Endometrial microvascular endothelial cells (primary cell): ENCODE measurements around the gene PSEN1. TPM values are rescaled to one million over a fixed set of nuclear protein-coding genes. Genes with fewer than 3 reads are reported as not detected.

ENCODE experiments used
- in situ Hi-C: cut with HindIII; loops from 2 replicates; pipeline ENCODE4 v1.10.0; 2017; ENCODE audit warnings: low sequenced_read_pairs, low pct_unique_long_range_greater_than_20kb; ENCODE audit errors: inconsistent ontology term
- total RNA-seq: library from RNA; depleted of rRNA; stranded (reverse); fragments of >200 nt; gene quantifications from one replicate; pipeline ENCODE4 v1.2.3, GENCODE V29; 2015; ENCODE audit errors: inconsistent ontology term

PSEN1 gene
- total RNA-seq, 1 donor from 2014 or later, result 37.0 TPM

DNA sequence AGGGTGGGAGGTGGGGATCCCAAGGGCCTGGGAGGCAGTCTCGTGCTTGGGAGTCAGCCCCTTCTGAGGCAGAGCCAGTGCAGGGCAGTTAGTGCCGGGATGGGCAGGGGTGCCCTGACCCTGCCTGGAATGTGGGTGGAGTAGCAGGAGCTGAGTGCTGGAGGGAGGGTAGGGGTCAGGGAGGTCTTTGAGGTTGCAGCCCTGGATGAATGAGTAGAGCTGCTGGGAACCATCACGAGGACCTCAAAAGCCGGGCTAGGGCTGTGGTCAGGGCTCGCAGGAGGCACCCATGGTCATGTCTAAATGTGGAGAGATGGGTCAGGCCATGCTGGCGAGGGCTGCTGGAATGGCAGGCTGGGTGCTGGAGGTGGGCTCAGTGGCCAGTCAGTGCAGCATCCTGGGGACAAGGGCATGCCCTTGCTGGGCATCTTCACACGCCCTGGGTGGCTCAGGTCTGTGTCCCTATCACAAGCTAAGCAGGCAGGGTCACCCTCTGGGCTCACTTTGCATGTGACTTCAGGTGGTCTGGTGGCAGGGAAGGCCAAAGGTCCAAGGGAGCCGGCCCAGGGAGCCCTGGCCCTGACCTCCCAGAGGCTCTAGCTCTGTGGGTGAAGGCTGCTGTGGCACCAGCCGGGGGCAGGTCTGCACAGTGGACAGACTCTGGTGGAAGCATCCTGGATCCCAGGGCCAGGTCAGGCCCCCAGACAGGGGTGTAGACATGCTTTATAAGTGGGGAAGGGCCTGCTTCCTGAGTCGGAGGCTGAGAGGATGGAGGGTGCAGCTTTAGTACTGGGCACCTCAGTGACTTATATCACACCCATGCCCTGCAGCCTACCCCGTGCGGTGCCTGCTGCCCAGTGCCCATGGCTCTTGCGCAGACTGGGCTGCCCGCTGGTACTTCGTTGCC, 125.5 kb downstream of the PSEN1 start:
- in situ Hi-C loops, result no loop called here

DNA sequence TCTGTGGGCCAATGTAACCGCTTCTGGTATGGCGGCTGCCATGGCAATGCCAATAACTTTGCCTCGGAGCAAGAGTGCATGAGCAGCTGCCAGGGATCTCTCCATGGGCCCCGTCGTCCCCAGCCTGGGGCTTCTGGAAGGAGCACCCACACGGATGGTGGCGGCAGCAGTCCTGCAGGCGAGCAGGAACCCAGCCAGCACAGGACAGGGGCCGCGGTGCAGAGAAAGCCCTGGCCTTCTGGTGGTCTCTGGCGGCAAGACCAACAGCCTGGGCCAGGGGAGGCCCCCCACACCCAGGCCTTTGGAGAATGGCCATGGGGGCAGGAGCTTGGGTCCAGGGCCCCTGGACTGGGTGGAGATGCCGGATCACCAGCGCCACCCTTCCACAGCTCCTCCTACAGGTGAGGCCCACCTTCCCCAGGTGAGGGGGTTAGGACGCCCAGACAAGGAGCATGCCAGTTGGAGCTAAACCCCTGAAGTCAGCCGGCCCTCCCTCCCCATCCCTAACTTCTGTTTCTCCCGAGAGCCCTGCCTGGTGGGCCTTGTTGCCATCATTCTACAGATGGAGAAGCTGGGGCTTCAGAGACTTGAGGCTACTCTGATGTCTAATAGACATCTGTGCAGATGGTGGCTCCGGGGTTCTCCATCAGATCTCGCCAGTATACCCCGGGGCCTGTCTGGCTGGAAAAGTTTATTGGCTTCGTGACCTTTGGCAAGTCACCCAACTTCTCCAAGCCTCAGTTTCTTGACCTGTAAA, 126.3 kb downstream of the PSEN1 start:
- in situ Hi-C loops, result no loop called here

DNA sequence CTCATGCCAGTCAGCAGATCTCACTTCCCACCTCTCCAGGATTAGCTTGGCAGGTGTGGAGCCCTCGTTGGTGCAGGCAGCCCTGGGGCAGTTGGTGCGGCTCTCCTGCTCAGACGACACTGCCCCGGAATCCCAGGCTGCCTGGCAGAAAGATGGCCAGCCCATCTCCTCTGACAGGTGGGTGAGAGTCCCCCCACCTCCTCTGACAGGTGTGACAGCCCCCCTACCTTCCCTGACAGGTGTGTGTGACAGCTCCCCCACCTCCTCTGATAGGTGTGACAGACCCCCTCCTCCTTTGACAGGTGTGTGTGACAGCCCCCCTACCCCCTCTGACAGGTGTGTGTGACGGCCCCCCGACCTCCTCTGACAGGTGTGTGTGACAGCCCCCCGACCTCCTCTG, 127.3 kb downstream of the PSEN1 start:
- in situ Hi-C loops, result no loop called here

DNA sequence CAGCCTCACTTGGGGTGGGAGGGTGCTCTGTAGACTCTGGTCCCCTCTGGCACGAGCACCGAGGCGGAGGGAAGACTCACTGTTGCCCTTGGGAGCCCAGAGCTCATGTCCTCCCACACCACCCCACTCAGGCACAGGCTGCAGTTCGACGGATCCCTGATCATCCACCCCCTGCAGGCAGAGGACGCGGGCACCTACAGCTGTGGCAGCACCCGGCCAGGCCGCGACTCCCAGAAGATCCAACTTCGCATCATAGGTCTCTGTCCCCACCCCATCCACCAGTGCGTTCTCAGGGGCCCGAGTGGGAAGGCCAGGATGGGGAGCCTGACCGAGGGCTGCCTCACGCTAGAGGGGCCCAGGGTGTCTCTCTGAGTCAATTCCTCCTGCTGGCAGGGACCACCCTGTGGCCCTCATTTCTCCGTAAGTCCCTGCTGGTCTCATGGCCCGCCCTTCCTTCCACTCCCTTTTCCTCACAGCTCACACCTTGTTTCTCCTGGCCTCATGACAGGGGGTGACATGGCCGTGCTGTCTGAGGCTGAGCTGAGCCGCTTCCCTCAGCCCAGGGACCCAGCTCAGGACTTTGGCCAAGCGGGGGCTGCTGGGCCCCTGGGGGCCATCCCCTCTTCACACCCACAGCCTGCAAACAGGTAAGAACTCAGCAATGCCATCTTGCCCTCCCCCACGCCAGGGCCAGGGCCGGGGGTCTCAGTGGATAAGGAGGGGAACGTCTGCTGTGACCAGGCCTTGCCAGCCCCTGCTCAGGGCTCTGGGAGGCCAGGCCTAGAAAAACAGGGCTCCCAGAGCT, 128.0 kb downstream of the PSEN1 start:
- in situ Hi-C loops, result no loop called here

DNA sequence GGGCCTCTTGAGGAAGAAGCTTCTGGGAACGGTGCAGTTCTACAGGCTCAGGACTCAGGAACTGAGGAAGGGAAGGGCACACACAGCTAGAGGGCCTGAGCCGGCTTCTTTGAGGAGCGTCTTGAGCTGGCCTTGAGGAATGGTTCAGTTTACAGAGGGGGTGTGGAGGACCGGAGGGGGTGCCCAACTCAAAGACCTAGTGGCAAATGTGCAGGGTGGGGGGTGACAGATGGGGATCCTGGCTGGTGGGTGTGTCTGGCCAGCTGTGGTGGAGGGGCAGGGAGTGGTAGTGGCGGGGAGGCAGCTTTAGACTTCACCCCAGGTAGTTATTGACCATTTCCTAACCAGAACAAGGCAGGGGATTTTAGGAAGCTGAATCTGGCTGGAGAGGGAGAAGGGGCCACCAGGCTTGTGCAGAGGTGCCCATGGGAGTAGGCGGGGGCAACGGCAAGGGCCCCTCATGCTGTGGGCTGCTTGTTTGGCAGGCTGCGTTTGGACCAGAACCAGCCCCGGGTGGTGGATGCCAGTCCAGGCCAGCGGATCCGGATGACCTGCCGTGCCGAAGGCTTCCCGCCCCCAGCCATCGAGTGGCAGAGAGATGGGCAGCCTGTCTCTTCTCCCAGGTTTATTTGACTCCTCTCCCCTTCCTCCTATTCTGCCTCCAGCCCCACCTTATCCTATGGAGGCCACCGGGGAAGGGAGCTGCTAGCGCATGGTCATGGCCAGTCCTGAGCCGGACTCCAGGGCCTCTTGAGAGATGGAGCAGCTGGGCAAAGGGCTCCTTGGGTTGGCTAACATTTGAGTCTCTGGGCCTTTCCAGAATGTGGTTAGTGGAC, 128.8 kb downstream of the PSEN1 start:
- in situ Hi-C loops, result no loop called here

DNA sequence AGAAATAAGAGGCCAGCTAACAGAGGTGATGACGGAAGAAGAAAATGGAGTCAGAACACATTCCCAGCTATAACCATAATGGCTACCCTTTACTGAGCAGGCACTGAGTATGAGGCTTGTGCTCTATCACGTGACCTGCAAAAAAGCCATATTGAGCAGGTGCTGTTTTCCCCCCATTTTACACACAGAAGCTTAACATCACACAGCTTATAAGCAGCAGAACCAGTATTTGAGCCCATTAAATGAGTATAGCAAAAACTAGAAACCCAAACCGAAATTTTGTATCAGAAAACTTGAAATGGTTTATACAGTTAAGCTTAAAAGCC, 129.4 kb downstream of the PSEN1 start:
- in situ Hi-C loops, result no loop called here

DNA sequence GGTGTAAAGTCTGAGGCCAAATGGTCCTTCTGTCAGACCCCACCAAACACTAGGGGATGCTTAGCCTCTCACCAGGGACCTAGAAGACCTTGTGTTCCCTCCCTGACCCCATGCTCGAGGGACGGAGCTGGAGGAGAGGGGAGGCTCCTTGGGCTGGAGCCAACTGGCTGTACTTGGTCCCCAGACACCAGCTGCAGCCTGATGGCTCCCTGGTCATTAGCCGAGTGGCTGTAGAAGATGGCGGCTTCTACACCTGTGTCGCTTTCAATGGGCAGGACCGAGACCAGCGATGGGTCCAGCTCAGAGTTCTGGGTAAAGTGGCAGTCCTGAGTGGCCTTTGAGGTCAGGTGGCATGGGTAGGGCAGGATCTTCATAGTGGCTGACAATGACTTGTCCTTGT, 130.0 kb downstream of the PSEN1 start:
- in situ Hi-C loops, result no loop called here

DNA sequence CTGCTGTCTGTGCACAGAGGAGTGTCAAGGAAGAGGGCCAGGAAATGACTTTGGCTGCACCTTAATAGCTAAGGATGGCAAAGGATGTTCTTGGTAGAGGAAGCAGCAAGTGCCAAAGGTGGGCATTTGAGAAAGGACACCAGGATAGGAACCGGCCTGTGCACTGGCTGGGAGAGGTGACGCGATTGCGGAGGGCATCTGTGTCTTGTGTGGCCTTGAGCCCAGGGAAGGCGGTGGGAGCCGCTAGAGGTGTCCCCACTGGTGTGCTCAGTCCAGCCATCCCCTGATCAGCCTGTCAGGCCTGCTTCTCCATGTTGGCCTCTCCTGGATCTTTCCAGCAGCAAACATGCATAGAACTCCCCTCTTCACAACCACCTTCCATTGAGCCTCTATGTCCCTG, 131.2 kb downstream of the PSEN1 start:
- in situ Hi-C loops, result no loop called here

DNA sequence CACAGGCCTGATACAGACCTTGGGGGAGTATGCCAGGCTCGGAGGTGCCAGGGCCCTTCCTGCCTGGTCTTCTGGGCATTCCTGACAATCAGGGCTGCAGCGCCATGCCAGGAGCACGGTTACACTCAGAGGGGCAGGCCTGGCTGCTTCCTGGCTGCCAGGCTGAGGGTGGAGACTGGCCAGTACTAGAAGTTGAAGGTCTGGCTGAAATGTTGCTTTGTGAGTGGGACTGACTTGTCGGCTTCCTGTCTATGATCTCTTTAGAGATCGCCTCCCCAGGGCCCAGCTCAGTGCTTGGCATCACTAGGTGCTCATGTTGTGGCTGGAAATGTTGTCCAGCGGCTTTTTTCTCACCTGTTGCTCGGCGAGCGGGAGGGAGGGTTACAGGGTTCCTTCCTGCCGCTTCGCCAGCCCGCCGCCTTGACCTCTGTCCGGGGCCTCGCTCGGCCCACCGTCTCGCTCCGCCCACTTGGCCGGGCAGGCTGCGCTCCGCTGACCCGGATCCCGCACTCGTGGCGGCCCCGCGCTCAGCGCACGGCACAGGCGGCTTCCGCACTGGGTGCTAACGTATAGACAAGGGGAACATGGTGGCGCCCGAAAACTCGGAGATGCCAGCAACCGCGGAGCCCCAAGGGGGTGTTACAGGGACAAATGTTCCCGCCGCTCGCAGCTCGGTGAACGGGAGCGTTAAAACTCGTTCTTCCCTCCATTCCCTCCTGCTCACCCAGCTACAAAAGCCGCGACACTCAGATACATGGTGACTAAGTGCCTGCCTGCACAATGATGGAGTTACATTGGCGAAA, 133.6 kb downstream of the PSEN1 start:
- in situ Hi-C loops, result no loop called here

DNA sequence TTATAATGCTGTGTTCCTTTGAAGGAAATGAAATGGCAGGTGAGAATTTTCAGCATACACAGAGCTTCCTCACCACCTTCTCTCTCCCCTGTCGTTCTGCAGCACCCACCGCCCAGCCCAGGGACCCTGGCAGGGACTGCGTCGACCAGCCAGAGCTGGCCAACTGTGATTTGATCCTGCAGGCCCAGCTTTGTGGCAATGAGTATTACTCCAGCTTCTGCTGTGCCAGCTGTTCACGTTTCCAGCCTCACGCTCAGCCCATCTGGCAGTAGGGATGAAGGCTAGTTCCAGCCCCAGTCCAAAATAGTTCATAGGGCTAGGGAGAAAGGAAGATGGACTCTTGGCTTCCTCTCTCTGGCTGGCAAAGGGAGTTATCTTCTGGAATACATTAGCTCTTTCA, 136.1 kb downstream of the PSEN1 start:
- in situ Hi-C loops, result no loop called here

Other genes with a start within 250 kb of the PSEN1 start
- gene DPF3, start 242.4 kb upstream of the PSEN1 start, total RNA-seq, result 6.5 TPM
- gene DCAF4, start 210.0 kb upstream of the PSEN1 start, total RNA-seq, result 15.8 TPM
- 16.3 TPM for gene ZFYVE1, start 109.4 kb upstream of the PSEN1 start, total RNA-seq
- gene RBM25, start 78.0 kb upstream of the PSEN1 start, total RNA-seq, result 31.3 TPM
- 3.4 TPM for gene PAPLN, start 101.0 kb downstream of the PSEN1 start, total RNA-seq